ENCODE measurements around the gene CBL. TPM values are rescaled to one million over a fixed set of nuclear protein-coding genes. Genes with fewer than 3 reads are reported as not detected.

The CBL gene
- polyA plus RNA-seq, 1 of the 3 experiments (the other 2 are of a cell fraction) = 9.5 TPM

- CTCF ChIA-PET = interaction anchor here (0.6 to 3.2 kb wide), 23 partner anchors 8 to 205 kb away, joined by 3 to 32 read pairs (median 5); partner anchors contain the start of genes CBL and NHERF4
- Histone ChIP-seq H3K36me3 (replicated peaks in 1 of 2; ENCODE audit: control insufficient read depth in 1 of 2, insufficient read depth in 2 of 2, low read length in 1 of 2) (peaks cover 0 to 6% of the 10 kb centered on the region in 2 experiments), H4K20me1 (ENCODE audit: insufficient read depth) (no peaks in the 10 kb centered on the region), H3K9me3 (no peaks in the 10 kb centered on the region), H3K27me3 (ENCODE audit: insufficient read depth) (no peaks in the 10 kb centered on the region), H3K4me2 (peak overlapping the region; percentile 97), H3K79me2 (ENCODE audit: insufficient read depth) (no peaks in the 10 kb centered on the region), H2AFZ (ENCODE audit: low read depth) (peak overlapping the region; percentile 95; the same call in 1 of the 2 replicates), H3K9me2 (no peaks in the 10 kb centered on the region), H3K27ac (ENCODE audit: low read depth in 2 of 2, low read length in 1 of 2) (peak overlapping the region; percentile 55 to 74), H3K4me3 (ENCODE audit: low read depth in 2 of 2, low read length in 1 of 2) (peak overlapping the region; percentile 61 to 76), H3F3A (replicated peaks; ENCODE audit: insufficient read depth) (peaks cover 12% of the 10 kb centered on the region), H3K4me1 (ENCODE audit: control insufficient read depth in 1 of 2, insufficient read depth in 2 of 2, low read depth in 1 of 2, low read length in 1 of 2) (peaks cover 5 to 8% of the 10 kb centered on the region in 2 experiments; a peak in 2 of 4 replicates), H3K9ac (peak overlapping the region; percentile 86)
- POLR2A ChIA-PET = interaction anchor here (1.0 to 1.2 kb wide), 3 partner anchors 9 to 67 kb away, joined by 3 to 4 read pairs (median 3); partner anchors contain the start of gene C2CD2L
- DNase-seq = no peak
- 51% methylated on average over 7 of the region's 15 CpGs for WGBS (ENCODE audit: low lambda C conversion rate)
- TF ChIP-seq RFX5 (IDR thresholded peaks at IDR 0.05; ENCODE audit: low read length) = no peak
These were observed 36.8 kb upstream of the CBL start for GRCh38 chr11:119169282-119169719.

DNA sequence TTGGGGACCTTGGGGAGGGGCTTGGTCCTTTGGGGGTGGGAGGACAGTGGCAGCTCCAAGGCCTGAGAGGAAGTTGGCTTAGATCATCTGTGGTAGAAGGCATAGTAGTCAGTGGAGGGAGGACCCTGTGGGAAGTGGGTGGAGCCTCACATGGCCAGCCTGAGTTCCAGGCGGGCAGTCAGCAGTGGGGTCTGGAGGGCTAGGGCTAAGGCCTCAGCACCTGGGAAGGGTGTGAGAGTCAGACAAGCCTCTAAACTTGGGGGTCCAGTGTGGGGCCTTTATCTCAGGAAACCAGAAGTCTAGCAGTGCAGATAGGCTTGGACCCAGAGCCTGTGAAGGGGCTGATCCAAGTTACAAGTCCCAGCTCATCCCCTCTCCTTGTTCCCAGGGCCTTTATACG is 33.6 kb upstream of the CBL start:
- 100% methylated on average over 1 of the region's 2 CpGs for WGBS (ENCODE audit: low lambda C conversion rate)
- Histone ChIP-seq H3K4me1 (ENCODE audit: control insufficient read depth in 1 of 2, insufficient read depth in 2 of 2, low read depth in 1 of 2, low read length in 1 of 2) (peaks cover 10 to 19% of the 10 kb centered on the region in 2 experiments; a peak in 3 of 4 replicates), H3K9me2 (no peaks in the 10 kb centered on the region), H3K4me3 (ENCODE audit: low read depth in 2 of 2, low read length in 1 of 2) (no peak overlapping the region), H3K27me3 (ENCODE audit: insufficient read depth) (no peaks in the 10 kb centered on the region), H3K36me3 (replicated peaks in 1 of 2; ENCODE audit: control insufficient read depth in 1 of 2, insufficient read depth in 2 of 2, low read length in 1 of 2) (peaks cover 5 to 9% of the 10 kb centered on the region in 2 experiments), H3K4me2 (no peak overlapping the region), H2AFZ (ENCODE audit: low read depth) (no peak overlapping the region), H3F3A (replicated peaks; ENCODE audit: insufficient read depth) (peaks cover 5% of the 10 kb centered on the region), H3K79me2 (ENCODE audit: insufficient read depth) (no peaks in the 10 kb centered on the region), H4K20me1 (ENCODE audit: insufficient read depth) (no peaks in the 10 kb centered on the region), H3K9ac (no peak overlapping the region), H3K27ac (ENCODE audit: low read depth in 2 of 2, low read length in 1 of 2) (no peak overlapping the region), H3K9me3 (no peaks in the 10 kb centered on the region)
- ChIA-PET POLR2A (no interaction called here), CTCF (interaction anchor here (3.5 kb wide), 1 partner anchor 24 kb away, joined by 12 read pairs; no protein-coding TSS in a partner anchor)
- no peak for TF ChIP-seq PBX3 (IDR thresholded peaks at IDR 0.05)
- no peak for TF ChIP-seq TEAD4 (IDR thresholded peaks at IDR 0.05; ENCODE audit: borderline replicate concordance, insufficient read depth)
- TF ChIP-seq MAX (IDR thresholded peaks at IDR 0.05; ENCODE audit: low read depth) = no peak
- TF ChIP-seq RFX5 (IDR thresholded peaks at IDR 0.05; ENCODE audit: low read length) = no peak
- no peak for TF ChIP-seq MXI1 (IDR thresholded peaks at IDR 0.05; ENCODE audit: low read depth, low read length)
- TF ChIP-seq, protein P1, sequence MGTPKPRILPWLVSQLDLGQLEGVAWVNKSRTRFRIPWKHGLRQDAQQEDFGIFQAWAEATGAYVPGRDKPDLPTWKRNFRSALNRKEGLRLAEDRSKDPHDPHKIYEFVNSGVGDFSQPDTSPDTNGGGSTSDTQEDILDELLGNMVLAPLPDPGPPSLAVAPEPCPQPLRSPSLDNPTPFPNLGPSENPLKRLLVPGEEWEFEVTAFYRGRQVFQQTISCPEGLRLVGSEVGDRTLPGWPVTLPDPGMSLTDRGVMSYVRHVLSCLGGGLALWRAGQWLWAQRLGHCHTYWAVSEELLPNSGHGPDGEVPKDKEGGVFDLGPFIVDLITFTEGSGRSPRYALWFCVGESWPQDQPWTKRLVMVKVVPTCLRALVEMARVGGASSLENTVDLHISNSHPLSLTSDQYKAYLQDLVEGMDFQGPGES (IDR thresholded peaks at IDR 0.05; ENCODE audit: low read depth, low read length) = no peak
- no peak for TF ChIP-seq ZBTB33 (IDR thresholded peaks at IDR 0.05; ENCODE audit: borderline replicate concordance, low read depth)
- TF ChIP-seq POLR2AphosphoS5 (IDR thresholded peaks at IDR 0.05; ENCODE audit: low read depth, low read length) = no peak
- no peak for TF ChIP-seq REST (IDR thresholded peaks at IDR 0.05; ENCODE audit: low read depth, low read length)
- TF ChIP-seq RAD21 (IDR thresholded peaks at IDR 0.05; ENCODE audit: low read length) = no peak
- DNase-seq = no peak
